ENCODE measurements around the gene MAST4.

MAST4 gene

GRCh38 chr5:67020096-67020615, 424.0 kb downstream of the MAST4 start:
- H3K4me3 ChIP-seq (ENCODE audit: control insufficient read depth, low read depth, low read length): no peak overlapping the region
- no peak for DNase-seq (ENCODE audit: low read depth)
- TF ChIP-seq CTCF (conservative IDR thresholded peaks at IDR 0.05; ENCODE audit: control insufficient read depth, insufficient read depth, low read depth, low read length): no peak

GRCh38 chr5:67021031-67021430, 424.8 kb downstream of the MAST4 start:
- H3K4me3 ChIP-seq (ENCODE audit: control insufficient read depth, low read depth, low read length): no peak overlapping the region
- TF ChIP-seq CTCF (conservative IDR thresholded peaks at IDR 0.05; ENCODE audit: control insufficient read depth, insufficient read depth, low read depth, low read length): no peak
- DNase-seq (ENCODE audit: low read depth): no peak

GRCh38 chr5:67021521-67021920, 425.3 kb downstream of the MAST4 start:
- DNase-seq (ENCODE audit: low read depth): no peak
- no peak for TF ChIP-seq CTCF (conservative IDR thresholded peaks at IDR 0.05; ENCODE audit: control insufficient read depth, insufficient read depth, low read depth, low read length)
- no peak overlapping the region for H3K4me3 ChIP-seq (ENCODE audit: control insufficient read depth, low read depth, low read length)

- no peak overlapping the region for H3K4me3 ChIP-seq (ENCODE audit: control insufficient read depth, low read depth, low read length)
- TF ChIP-seq CTCF (conservative IDR thresholded peaks at IDR 0.05; ENCODE audit: control insufficient read depth, insufficient read depth, low read depth, low read length): no peak
- no peak for DNase-seq (ENCODE audit: low read depth)
These were observed 425.8 kb downstream of the MAST4 start for GRCh38 chr5:67021962-67022361.

GRCh38 chr5:67025457-67025856, 429.3 kb downstream of the MAST4 start:
- DNase-seq (ENCODE audit: low read depth): no peak
- no peak for TF ChIP-seq CTCF (conservative IDR thresholded peaks at IDR 0.05; ENCODE audit: control insufficient read depth, insufficient read depth, low read depth, low read length)
- no peak overlapping the region for H3K4me3 ChIP-seq (ENCODE audit: control insufficient read depth, low read depth, low read length)

GRCh38 chr5:67026278-67026677, 430.1 kb downstream of the MAST4 start:
- no peak for TF ChIP-seq CTCF (conservative IDR thresholded peaks at IDR 0.05; ENCODE audit: control insufficient read depth, insufficient read depth, low read depth, low read length)
- H3K4me3 ChIP-seq (ENCODE audit: control insufficient read depth, low read depth, low read length): no peak overlapping the region
- no peak for DNase-seq (ENCODE audit: low read depth)

- DNase-seq (ENCODE audit: low read depth): no peak
- no peak overlapping the region for H3K4me3 ChIP-seq (ENCODE audit: control insufficient read depth, low read depth, low read length)
- TF ChIP-seq CTCF (conservative IDR thresholded peaks at IDR 0.05; ENCODE audit: control insufficient read depth, insufficient read depth, low read depth, low read length): no peak
These were observed 431.0 kb downstream of the MAST4 start for GRCh38 chr5:67027171-67027570.
